Measurements from ENCODE around the gene ABI1.

Gene ABI1

GRCh38 chr10:26815500-26815899 lies 45.3 kb downstream of the ABI1 start:
- no peak for DNase-seq (ENCODE audit: low spot score)
- no peak for TF ChIP-seq CTCF (IDR thresholded peaks at IDR 0.05)
- Histone ChIP-seq H3K27ac (no peak overlapping the region), H3K4me3 (no peak overlapping the region)

DNA sequence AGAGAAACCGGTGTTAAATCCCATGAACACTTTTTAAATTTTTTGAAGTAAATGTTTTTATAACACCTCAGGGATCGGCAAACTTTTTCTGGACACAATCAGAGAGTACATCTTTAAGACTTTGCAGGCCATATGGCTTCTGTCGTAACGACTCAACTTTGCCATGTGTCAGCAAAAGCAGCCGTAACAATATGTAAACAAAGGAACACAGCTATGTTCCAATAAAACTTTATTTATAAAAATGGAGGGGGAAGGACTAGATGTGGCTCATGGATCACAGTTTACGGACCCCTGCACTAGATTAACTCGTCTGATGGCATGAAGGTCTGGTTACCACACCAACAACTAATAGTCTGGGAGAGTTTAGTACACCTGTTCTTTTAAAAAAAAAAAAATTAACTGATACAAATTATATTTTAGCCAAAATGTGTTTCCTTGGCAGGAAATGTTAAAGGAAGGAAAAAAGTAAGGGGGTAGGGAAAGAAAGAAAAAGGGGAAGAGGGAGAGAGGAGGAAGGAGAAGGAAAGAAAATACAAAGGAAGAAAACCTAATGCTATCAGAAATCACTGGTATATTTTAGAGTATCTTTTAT lies 50.2 kb downstream of the ABI1 start:
- Histone ChIP-seq H3K4me3 (no peak overlapping the region), H3K27ac (no peak overlapping the region)
- TF ChIP-seq CTCF (IDR thresholded peaks at IDR 0.05), result no peak
- no peak for DNase-seq (ENCODE audit: low spot score)

DNA sequence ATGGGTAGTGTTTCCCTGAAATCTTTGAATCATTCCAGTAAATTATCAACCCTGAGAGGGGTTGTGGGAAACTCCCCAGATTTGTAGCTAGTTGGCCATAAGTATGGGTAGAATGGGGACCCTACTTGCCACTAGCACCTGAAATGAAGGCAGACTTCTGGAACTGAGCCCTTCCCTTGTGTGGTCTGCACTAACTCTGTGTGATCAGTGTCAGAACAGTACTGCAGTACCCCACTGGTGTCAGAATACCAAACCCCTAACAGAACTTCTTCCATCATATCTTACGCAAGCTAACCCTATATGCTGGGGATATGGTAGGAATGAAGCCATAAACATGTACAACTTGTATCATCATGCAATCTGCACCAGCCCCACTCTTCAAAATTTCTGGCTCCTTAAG lies 50.8 kb downstream of the ABI1 start:
- H3K4me3 ChIP-seq, result no peak overlapping the region
- H3K27ac ChIP-seq, result no peak overlapping the region
- no peak for TF ChIP-seq CTCF (IDR thresholded peaks at IDR 0.05)

DNA sequence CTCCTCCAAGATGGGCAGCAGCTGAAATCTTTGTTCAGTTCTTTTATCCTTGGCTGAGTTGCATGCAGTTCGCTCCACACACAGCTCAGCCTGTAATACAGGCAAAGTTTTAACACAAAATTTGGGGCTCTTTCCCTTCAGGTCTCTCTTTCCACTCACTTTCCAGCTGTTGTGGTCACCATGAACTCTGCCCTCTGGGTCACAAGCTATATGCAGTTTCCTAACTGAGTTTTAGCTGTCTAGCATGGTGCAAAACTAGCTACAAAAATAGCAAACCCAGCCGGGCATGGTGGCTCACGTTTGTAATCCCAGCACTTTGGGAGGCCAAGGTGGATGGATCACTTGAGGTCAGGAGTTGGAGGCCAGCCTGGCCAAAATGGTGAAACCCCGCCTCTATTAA lies 53.2 kb downstream of the ABI1 start:
- no peak for TF ChIP-seq CTCF (IDR thresholded peaks at IDR 0.05)
- Histone ChIP-seq H3K27ac (no peak overlapping the region), H3K4me3 (no peak overlapping the region)
- DNase-seq (ENCODE audit: low spot score), result no peak

More for the DNA sequence above, 50.8 kb downstream of the ABI1 start:
- DNase-seq (ENCODE audit: low spot score), result no peak

DNA sequence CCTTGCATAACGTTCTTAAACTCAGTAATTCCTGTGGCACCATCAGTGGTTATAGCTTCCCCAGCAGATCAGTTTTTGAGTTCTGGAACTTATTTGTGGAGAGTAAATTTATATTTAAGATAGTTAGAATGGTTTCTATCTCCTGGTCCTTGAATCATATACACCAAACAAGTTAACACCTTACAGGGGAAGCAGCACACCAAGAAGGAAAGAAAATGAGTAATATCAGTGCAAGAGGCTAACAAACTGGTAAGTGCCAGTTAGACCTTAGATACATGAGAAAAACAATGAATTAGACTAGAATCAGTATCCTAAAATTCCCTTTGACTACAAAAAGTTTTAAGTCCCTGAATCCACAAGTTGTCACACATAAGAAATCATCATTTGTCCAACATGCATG lies 54.2 kb downstream of the ABI1 start:
- H3K4me3 ChIP-seq, result no peak overlapping the region
- no peak for TF ChIP-seq CTCF (IDR thresholded peaks at IDR 0.05)
- no peak for DNase-seq (ENCODE audit: low spot score)
- H3K27ac ChIP-seq, result no peak overlapping the region

DNA sequence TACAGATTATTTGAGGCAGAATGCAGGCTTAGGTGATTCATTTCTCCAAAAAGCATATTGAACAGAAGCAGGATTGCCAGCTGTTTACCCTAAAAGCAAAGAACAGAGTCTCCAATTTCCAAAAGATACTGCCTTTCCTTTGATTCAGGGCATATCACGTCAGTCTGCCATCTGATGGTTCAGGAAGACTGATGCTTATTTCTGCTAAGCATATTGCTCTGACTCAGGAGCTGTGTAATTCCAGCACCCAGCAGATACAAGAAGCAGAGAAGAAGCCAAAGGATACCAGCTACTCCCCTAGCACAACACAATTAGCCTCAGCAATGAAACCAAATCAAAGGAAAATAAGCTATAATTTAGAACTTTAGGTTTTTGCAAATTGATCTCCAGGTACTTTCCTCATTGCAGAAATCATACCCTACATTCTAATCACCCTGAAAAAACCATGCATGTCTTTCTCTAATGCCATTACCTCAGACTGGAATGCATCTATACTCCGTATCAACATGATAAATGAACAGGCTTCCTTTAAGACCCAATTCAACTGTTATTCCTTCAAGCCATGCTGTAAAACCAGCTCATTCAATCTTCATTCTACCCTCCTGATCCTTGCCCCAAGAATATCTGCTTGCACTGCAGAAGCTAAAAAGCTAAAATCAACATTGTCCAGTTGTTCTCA lies 55.1 kb downstream of the ABI1 start:
- TF ChIP-seq CTCF (IDR thresholded peaks at IDR 0.05), result no peak
- no peak overlapping the region for H3K27ac ChIP-seq
- no peak for DNase-seq (ENCODE audit: low spot score)

More for the DNA sequence above, 55.1 kb downstream of the ABI1 start:
- H3K4me3 ChIP-seq, result no peak overlapping the region
